Measurements from ENCODE around the gene PURB. TPM values are rescaled to one million over a fixed set of nuclear protein-coding genes. Genes with fewer than 3 reads are reported as not detected.

Gene PURB
- total RNA-seq, 1 experiment from 2014 or later = 25.2 TPM

DNA sequence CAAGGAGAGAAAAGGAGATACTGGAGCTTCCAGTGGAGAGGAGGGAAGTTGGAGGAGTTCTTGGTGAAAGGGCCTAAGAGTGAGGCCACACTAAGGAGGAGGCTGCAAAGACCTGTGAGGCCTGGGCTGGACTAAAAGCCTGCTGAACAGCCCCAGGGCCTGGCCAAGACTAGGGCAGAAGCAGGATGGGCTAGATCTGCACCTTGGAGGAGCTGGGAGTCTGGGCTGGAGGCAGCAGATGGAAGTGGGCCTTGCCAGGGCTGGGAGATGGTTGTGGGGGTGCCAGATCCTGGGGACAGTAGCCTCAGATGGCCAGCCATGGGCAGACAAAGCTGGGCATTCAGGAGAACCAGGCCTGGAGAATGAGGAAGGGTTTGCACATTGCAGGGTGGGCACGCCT is 6.5 kb upstream of the PURB start:
- Histone ChIP-seq H3K4me1 (ENCODE audit: control insufficient read depth, insufficient read depth, low read length) (no peaks in the 10 kb centered on the region), H3K9me3 (ENCODE audit: control insufficient read depth, insufficient read depth, low read depth, low read length) (no peaks in the 10 kb centered on the region), H3K27me3 (ENCODE audit: control insufficient read depth, insufficient read depth, low read length) (no peaks in the 10 kb centered on the region), H3K4me3 (ENCODE audit: low read depth in 2 of 2, low read length in 2 of 2) (no peak overlapping the region), H3K36me3 (ENCODE audit: control insufficient read depth, insufficient read depth, low read length) (no peaks in the 10 kb centered on the region), H3K27ac (ENCODE audit: low read length) (no peak overlapping the region)
- CTCF ChIA-PET = no interaction called here
- BruUV-seq (replicated peaks) = no TSS peak
- DNase-seq (ENCODE audit: low read depth, low spot score) = no peak
- TF ChIP-seq, protein P1, sequence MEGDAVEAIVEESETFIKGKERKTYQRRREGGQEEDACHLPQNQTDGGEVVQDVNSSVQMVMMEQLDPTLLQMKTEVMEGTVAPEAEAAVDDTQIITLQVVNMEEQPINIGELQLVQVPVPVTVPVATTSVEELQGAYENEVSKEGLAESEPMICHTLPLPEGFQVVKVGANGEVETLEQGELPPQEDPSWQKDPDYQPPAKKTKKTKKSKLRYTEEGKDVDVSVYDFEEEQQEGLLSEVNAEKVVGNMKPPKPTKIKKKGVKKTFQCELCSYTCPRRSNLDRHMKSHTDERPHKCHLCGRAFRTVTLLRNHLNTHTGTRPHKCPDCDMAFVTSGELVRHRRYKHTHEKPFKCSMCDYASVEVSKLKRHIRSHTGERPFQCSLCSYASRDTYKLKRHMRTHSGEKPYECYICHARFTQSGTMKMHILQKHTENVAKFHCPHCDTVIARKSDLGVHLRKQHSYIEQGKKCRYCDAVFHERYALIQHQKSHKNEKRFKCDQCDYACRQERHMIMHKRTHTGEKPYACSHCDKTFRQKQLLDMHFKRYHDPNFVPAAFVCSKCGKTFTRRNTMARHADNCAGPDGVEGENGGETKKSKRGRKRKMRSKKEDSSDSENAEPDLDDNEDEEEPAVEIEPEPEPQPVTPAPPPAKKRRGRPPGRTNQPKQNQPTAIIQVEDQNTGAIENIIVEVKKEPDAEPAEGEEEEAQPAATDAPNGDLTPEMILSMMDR (IDR thresholded peaks at IDR 0.05) = no peak
- no peak for TF ChIP-seq SIN3A (IDR thresholded peaks at IDR 0.05; ENCODE audit: borderline replicate concordance, insufficient read depth, low read depth, low read length)
- in situ Hi-C loops (cut with HindIII; ENCODE audit: low pct_unique_long_range_greater_than_20kb, low sequenced_read_pairs) (no loop called here), intact Hi-C loops (cut with micrococcal nuclease; ENCODE audit: unreplicated experiment) (no loop called here)
- POLR2A ChIA-PET = no interaction called here
- ATAC-seq = 0 out of 2 replicates have a peak, but pooled peaks have one; percentile 15

DNA sequence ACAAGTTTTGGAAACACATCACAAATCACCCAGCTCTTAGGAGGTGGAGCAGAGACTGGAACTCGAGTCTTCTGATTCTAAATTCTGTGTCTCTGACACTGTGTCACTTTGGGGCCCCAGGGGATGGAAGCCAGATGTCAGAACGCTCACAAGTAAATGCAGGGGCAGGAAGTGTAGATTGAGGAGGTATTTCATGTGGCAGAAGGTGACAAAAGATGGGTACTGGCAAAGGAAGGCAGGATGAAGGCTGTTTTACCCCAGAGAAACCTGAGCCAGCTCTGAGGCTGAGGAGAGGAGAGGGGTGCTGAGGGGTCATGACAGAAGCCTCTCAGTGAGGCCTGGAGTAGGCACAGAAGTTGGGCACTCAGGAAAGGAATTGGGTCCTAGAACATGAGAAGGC is 6.0 kb upstream of the PURB start:
- POLR2A ChIA-PET = no interaction called here
- ATAC-seq = no peak
- in situ Hi-C loops (cut with HindIII; ENCODE audit: low pct_unique_long_range_greater_than_20kb, low sequenced_read_pairs) (no loop called here), intact Hi-C loops (cut with micrococcal nuclease; ENCODE audit: unreplicated experiment) (no loop called here)
- H3K27me3 ChIP-seq (ENCODE audit: control insufficient read depth, insufficient read depth, low read length) = no peaks in the 10 kb centered on the region
- BruUV-seq (replicated peaks) = no TSS peak
- no peak for DNase-seq (ENCODE audit: low read depth, low spot score)
- H3K9me3 ChIP-seq (ENCODE audit: control insufficient read depth, insufficient read depth, low read depth, low read length) = no peaks in the 10 kb centered on the region
- CTCF ChIA-PET = no interaction called here
- TF ChIP-seq POLR2AphosphoS5 (IDR thresholded peaks at IDR 0.05; ENCODE audit: low read depth, low read length) (no peak), SIN3A (IDR thresholded peaks at IDR 0.05; ENCODE audit: borderline replicate concordance, insufficient read depth, low read depth, low read length) (no peak), TCF7L2 (IDR thresholded peaks at IDR 0.05; ENCODE audit: low read depth, low read length) (no peak)
- TF ChIP-seq, protein P1 (IDR thresholded peaks at IDR 0.05) = no peak
- TF ChIP-seq, protein P2, sequence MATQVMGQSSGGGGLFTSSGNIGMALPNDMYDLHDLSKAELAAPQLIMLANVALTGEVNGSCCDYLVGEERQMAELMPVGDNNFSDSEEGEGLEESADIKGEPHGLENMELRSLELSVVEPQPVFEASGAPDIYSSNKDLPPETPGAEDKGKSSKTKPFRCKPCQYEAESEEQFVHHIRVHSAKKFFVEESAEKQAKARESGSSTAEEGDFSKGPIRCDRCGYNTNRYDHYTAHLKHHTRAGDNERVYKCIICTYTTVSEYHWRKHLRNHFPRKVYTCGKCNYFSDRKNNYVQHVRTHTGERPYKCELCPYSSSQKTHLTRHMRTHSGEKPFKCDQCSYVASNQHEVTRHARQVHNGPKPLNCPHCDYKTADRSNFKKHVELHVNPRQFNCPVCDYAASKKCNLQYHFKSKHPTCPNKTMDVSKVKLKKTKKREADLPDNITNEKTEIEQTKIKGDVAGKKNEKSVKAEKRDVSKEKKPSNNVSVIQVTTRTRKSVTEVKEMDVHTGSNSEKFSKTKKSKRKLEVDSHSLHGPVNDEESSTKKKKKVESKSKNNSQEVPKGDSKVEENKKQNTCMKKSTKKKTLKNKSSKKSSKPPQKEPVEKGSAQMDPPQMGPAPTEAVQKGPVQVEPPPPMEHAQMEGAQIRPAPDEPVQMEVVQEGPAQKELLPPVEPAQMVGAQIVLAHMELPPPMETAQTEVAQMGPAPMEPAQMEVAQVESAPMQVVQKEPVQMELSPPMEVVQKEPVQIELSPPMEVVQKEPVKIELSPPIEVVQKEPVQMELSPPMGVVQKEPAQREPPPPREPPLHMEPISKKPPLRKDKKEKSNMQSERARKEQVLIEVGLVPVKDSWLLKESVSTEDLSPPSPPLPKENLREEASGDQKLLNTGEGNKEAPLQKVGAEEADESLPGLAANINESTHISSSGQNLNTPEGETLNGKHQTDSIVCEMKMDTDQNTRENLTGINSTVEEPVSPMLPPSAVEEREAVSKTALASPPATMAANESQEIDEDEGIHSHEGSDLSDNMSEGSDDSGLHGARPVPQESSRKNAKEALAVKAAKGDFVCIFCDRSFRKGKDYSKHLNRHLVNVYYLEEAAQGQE (IDR thresholded peaks at IDR 0.05; ENCODE audit: insufficient read depth in 1 of 2, low read depth in 2 of 2, low read length in 1 of 2) = no peak
- H3K4me1 ChIP-seq (ENCODE audit: control insufficient read depth, insufficient read depth, low read length) = no peaks in the 10 kb centered on the region
- no peaks in the 10 kb centered on the region for H3K36me3 ChIP-seq (ENCODE audit: control insufficient read depth, insufficient read depth, low read length)
- H3K27ac ChIP-seq (ENCODE audit: low read length) = no peak overlapping the region
- H3K4me3 ChIP-seq (ENCODE audit: low read depth in 2 of 2, low read length in 2 of 2) = no peak overlapping the region
